Transverse colon (tissue), 4 donors: Measurements from ENCODE around the gene COL8A1. TPM values are rescaled to one million over a fixed set of nuclear protein-coding genes. Genes with fewer than 3 reads are reported as not detected.

ENCODE experiments used
- DNase-seq: peaks from one replicate; pipeline ENCODE4 v3.0.0-alpha.2; 2019
- H3K27ac ChIP-seq, 4 donors: fragments of 200-600 bp; sonication (generic); 2 replicates each; pipeline ENCODE4 v1.5.1; 2016 to 2018; ENCODE audit warnings: inconsistent platforms in 4 of 4
- H3K27me3 ChIP-seq: fragments of 200-600 bp; sonication (generic); 2 replicates; pipeline ENCODE4 v1.5.1; 2017; ENCODE audit warnings: inconsistent platforms
- H3K36me3 ChIP-seq, 4 donors: fragments of 200-600 bp; sonication (generic); 2 replicates each; pipeline ENCODE4 v1.5.1; 2017 to 2019; ENCODE audit warnings: inconsistent platforms in 4 of 4
- H3K4me1 ChIP-seq, 4 donors: fragments of 200-600 bp; sonication (generic); 2 replicates each; pipeline ENCODE4 v1.5.1; 2017 to 2020; ENCODE audit warnings: inconsistent platforms in 4 of 4
- H3K4me3 ChIP-seq, 4 donors: fragments of 200-600 bp; sonication (generic); 1 replicate in 1 of 4; 2 replicates in 3 of 4; pipeline versions ENCODE4 v1.5.1 to v1.6.1; 2017 to 2019; ENCODE audit warnings: inconsistent platforms in 4 of 4
- H3K9me3 ChIP-seq, 2 donors: fragments of 200-600 bp; sonication (generic); 2 replicates each; pipeline ENCODE4 v1.5.1; 2017 to 2019; ENCODE audit warnings: inconsistent platforms in 2 of 2
- EP300 ChIP-seq: sonication (generic); formaldehyde crosslinking; IDR thresholded peaks from one replicate; pipeline ENCODE4 v1.6.1; 2017; ENCODE audit warnings: antibody characterized with exemption, low read depth
- POLR2A ChIP-seq: fragments of 450-650 bp; IDR thresholded peaks from one replicate; pipeline ENCODE4 v1.6.1; 2016; ENCODE audit warnings: antibody characterized with exemption, mild to moderate bottlenecking, moderate library complexity
- POLR2AphosphoS5 ChIP-seq, 3 donors: sonication (generic); formaldehyde crosslinking; IDR thresholded peaks; one replicate each; pipeline ENCODE4 v1.6.1; 2016; ENCODE audit warnings: antibody characterized with exemption in 3 of 3
- WGBS, 2 donors: methylation state at CpG; one replicate each; pipeline ENCODE4 v1.1.5; 2018; ENCODE audit warnings: low coverage in 1 of 2; 5-methylcytosine and 5-hydroxymethylcytosine counted together
- in situ Hi-C, 4 donors: fragments of 200-750 bp; cut with MboI; loops; one replicate each; pipeline versions ENCODE4 v1.15.0 to v1.15.1; 2017; ENCODE audit warnings: low sequenced_read_pairs in 3 of 4, low pct_ligation_motif_present in 1 of 4, low pct_unique_long_range_greater_than_20kb in 1 of 4
- intact Hi-C: fragments of 100-400 bp; cut with DNase I; formaldehyde crosslinking; loops from one replicate; pipeline ENCODE4 v1.15.1; 2023; ENCODE audit warnings: low total_unique reads
- total RNA-seq, 4 donors: library from RNA; depleted of rRNA; stranded (reverse); fragments of >200 nt; gene quantifications; one replicate each; pipeline ENCODE4 v1.1.0, GENCODE V29; 2016
- TF ChIP-seq, protein P1 (sequence below), 5 experiments: fragments of 200-600 bp in 3 of 5; fragments of 450-650 bp in 2 of 5; sonication (generic) in 3 of 5; IDR thresholded peaks; 1 replicate in 2 of 5; 2 replicates in 3 of 5; pipeline ENCODE4 v1.5.1; 2016 to 2017; ENCODE audit warnings: antibody characterized with exemption in 5 of 5, inconsistent platforms in 3 of 5, mild to moderate bottlenecking in 2 of 5, moderate library complexity in 1 of 5

The COL8A1 gene
- total RNA-seq, 4 donors from 2014 or later: 1.5 to 10.5 (median 3.7) TPM

DNA sequence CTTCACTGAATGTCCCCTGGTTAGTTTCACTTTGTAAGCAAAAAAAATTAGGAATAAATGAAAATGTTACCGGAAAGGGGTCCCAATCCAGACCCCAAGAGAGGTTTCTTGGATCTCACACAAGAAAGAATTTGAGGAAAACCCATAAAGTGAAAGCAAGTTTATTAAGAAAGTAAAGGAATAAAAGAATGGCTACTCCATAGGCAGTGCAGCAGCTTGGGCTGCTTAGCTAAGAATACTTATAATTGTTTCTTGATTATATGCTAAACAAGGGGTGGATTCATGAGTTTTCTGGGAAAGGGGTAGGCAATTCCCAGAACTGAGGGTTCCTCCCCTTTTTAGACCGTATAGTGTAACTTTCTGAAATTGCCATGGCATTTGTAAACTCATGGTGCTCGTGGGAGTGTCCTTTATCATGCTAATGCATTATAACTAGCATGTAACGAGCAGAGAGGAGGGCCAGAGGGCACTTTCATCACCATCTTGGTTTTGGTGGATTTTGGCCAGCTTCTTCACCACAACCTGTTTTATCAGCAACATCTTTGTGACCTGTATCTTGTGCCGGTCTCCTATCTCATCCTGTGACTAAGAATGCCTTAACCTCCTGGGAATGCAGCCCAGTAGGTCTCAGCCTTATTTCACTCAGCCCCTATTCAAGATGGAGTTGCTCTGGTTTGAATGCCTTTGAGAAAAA, 138.3 kb downstream of the COL8A1 start:
- intact Hi-C loops: no loop called here
- Histone ChIP-seq H3K36me3 (no peaks in the 10 kb centered on the region), H3K27me3 (no peaks in the 10 kb centered on the region), H3K9me3 (no peaks in the 10 kb centered on the region), H3K4me3 (no peak overlapping the region), H3K4me1 (no peaks in the 10 kb centered on the region), H3K27ac (no peak overlapping the region)
- WGBS, 2 donors: 62 to 68% methylated on average over 5 of the region's 5 CpGs
- in situ Hi-C loops: no loop called here
- no peak for TF ChIP-seq POLR2AphosphoS5 (IDR thresholded peaks at IDR 0.05)
- no peak for TF ChIP-seq EP300
- no peak for TF ChIP-seq POLR2A
- TF ChIP-seq, protein P1, sequence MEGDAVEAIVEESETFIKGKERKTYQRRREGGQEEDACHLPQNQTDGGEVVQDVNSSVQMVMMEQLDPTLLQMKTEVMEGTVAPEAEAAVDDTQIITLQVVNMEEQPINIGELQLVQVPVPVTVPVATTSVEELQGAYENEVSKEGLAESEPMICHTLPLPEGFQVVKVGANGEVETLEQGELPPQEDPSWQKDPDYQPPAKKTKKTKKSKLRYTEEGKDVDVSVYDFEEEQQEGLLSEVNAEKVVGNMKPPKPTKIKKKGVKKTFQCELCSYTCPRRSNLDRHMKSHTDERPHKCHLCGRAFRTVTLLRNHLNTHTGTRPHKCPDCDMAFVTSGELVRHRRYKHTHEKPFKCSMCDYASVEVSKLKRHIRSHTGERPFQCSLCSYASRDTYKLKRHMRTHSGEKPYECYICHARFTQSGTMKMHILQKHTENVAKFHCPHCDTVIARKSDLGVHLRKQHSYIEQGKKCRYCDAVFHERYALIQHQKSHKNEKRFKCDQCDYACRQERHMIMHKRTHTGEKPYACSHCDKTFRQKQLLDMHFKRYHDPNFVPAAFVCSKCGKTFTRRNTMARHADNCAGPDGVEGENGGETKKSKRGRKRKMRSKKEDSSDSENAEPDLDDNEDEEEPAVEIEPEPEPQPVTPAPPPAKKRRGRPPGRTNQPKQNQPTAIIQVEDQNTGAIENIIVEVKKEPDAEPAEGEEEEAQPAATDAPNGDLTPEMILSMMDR (IDR thresholded peaks at IDR 0.05): no peak
- DNase-seq: no peak

DNA sequence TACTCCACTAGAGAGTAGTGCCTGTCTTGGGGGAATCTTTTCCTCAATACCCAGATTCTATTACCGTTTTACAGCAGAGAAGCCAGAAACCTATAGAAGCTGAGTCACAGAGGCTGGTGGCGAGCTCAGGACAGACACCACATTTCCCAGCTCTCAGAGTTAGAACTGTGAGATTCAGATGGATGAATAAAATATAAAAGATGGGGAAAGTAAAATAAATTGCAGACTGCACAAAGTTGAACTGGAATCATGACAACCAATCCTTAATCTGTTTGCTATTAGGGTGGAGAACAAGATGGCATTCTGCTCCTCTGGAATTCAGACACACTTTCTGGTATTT, 138.8 kb downstream of the COL8A1 start:
- no peak for TF ChIP-seq POLR2AphosphoS5 (IDR thresholded peaks at IDR 0.05)
- no peak for TF ChIP-seq POLR2A
- TF ChIP-seq, protein P1 (IDR thresholded peaks at IDR 0.05): no peak
- TF ChIP-seq EP300: no peak
- Histone ChIP-seq H3K4me1 (no peaks in the 10 kb centered on the region), H3K36me3 (no peaks in the 10 kb centered on the region), H3K27me3 (no peaks in the 10 kb centered on the region), H3K4me3 (no peak overlapping the region), H3K9me3 (no peaks in the 10 kb centered on the region), H3K27ac (no peak overlapping the region)
- in situ Hi-C loops: no loop called here
- intact Hi-C loops: no loop called here
- WGBS, 2 donors: 69 to 100% methylated on average over 1 to 2 of the region's 2 CpGs
- no peak for DNase-seq

DNA sequence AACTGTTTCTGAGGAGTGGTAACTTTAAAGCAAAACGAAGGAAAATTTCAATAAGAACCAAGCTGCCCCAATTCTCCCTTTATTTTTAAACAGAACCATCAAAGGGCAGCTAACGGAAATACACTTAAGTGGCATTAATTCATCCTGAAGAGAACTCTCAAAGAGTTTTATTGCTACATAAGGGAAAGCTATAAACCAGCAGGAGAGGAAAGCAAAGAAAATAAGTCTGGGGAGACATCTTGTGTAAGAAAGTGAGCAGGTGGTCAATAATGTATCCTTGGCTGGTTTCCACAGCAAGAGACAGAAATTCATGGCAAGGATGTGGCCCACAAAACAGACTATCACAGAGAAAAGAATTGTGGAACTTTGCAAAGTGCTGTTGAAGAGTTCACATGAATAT, 139.3 kb downstream of the COL8A1 start:
- in situ Hi-C loops: no loop called here
- 41 to 46% methylated on average over 2 of the region's 2 CpGs for WGBS, 2 donors

DNA sequence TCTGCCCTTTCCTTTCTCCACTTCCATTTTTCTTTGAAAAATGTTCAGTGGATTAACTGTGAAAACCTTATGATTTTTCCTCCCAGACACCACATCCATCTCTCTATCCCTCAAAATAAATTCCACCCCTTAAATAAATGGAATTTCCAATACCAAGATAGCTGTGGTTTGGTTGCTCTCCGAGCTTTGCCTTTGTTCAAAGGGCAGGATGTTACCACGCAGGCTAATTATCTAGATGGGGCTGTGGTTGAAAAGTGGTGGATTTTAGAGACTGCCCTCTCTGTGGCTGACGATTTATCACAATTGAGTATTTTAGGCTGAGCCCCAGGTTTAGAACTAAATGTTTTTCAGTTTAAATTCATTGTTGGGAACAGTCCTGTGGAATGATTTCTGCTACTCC, 142.4 kb downstream of the COL8A1 start:
- TF ChIP-seq POLR2A (no peak), POLR2AphosphoS5 (IDR thresholded peaks at IDR 0.05) (no peak), EP300 (no peak)
- TF ChIP-seq, protein P1 (IDR thresholded peaks at IDR 0.05): no peak
- intact Hi-C loops: no loop called here
- no peaks in the 10 kb centered on the region for H3K27me3 ChIP-seq
- H3K27ac ChIP-seq: no peak overlapping the region
- DNase-seq: no peak
- in situ Hi-C loops: no loop called here
- no peaks in the 10 kb centered on the region for H3K36me3 ChIP-seq
- no peak overlapping the region for H3K4me3 ChIP-seq
- no peaks in the 10 kb centered on the region for H3K4me1 ChIP-seq
- no peaks in the 10 kb centered on the region for H3K9me3 ChIP-seq
- 40 to 53% methylated on average over 1 to 3 of the region's 3 CpGs for WGBS, 2 donors

More for the DNA sequence above, 139.3 kb downstream of the COL8A1 start:
- H3K27ac ChIP-seq: no peak overlapping the region
- H3K4me3 ChIP-seq: no peak overlapping the region
- H3K9me3 ChIP-seq: no peaks in the 10 kb centered on the region
- TF ChIP-seq, protein P1 (IDR thresholded peaks at IDR 0.05): no peak
- TF ChIP-seq POLR2AphosphoS5 (IDR thresholded peaks at IDR 0.05): no peak
- TF ChIP-seq POLR2A: no peak
- no peak for TF ChIP-seq EP300
- H3K27me3 ChIP-seq: no peaks in the 10 kb centered on the region
- no peaks in the 10 kb centered on the region for H3K4me1 ChIP-seq
- no peak for DNase-seq
- intact Hi-C loops: no loop called here
- H3K36me3 ChIP-seq: no peaks in the 10 kb centered on the region
